Endodermal cell (in vitro differentiated cells): ENCODE data around the gene TLE3. TPM values are rescaled to one million over a fixed set of nuclear protein-coding genes. Genes with fewer than 3 reads are reported as not detected.

ENCODE experiments used
- DNase-seq: peaks from one replicate; pipeline ENCODE4 v3.0.0-alpha.2; 2017
- H3K27ac ChIP-seq: 2 replicates; pipeline ENCODE4 v1.5.1; 2013; ENCODE audit warnings: mild to moderate bottlenecking, low read depth, low read length, moderate library complexity
- H3K27me3 ChIP-seq: 2 replicates; pipeline ENCODE4 v1.6.1; 2013; ENCODE audit warnings: mild to moderate bottlenecking, low read length, moderate library complexity; ENCODE audit not compliant: insufficient read depth, control insufficient read depth, poor library complexity, severe bottlenecking
- H3K36me3 ChIP-seq: 2 replicates; pipeline ENCODE4 v1.7.0; 2013; ENCODE audit warnings: mild to moderate bottlenecking, low read length, moderate library complexity; ENCODE audit not compliant: control insufficient read depth, insufficient read depth
- H3K4me1 ChIP-seq: one replicate; pipeline ENCODE4 v1.7.0; 2013; ENCODE audit warnings: low read length; ENCODE audit not compliant: control insufficient read depth, insufficient read depth
- H3K4me3 ChIP-seq: 2 replicates; pipeline ENCODE4 v1.5.1; 2013; ENCODE audit warnings: mild to moderate bottlenecking, low read length, moderate library complexity
- H3K9ac ChIP-seq: 2 replicates; pipeline ENCODE4 v1.6.1; 2013; ENCODE audit warnings: mild to moderate bottlenecking, low read length, moderate library complexity; ENCODE audit not compliant: poor library complexity, severe bottlenecking; ENCODE audit errors: extremely low read depth
- H3K9me3 ChIP-seq: 2 replicates; pipeline ENCODE4 v1.6.1; 2013; ENCODE audit warnings: mild to moderate bottlenecking, low read length, moderate library complexity; ENCODE audit not compliant: control insufficient read depth
- H3K27ac Mint-ChIP-seq: 2 replicates; pipeline ENCODE4 v1.8.0; 2020; ENCODE audit warnings: mixed read lengths
- H3K27me3 Mint-ChIP-seq: 2 replicates; pipeline ENCODE4 v1.8.0; 2021; ENCODE audit warnings: mild to moderate bottlenecking, mixed read lengths; ENCODE audit not compliant: insufficient read depth
- H3K36me3 Mint-ChIP-seq: 2 replicates; pipeline ENCODE4 v1.8.0; 2020; ENCODE audit warnings: low read depth, mixed read lengths
- H3K4me1 Mint-ChIP-seq: 2 replicates; pipeline ENCODE4 v1.8.0; 2020; ENCODE audit warnings: mixed read lengths
- H3K4me3 Mint-ChIP-seq: 2 replicates; pipeline ENCODE4 v1.8.0; 2020; ENCODE audit warnings: mild to moderate bottlenecking, moderate library complexity, mixed read lengths
- H3K9me3 Mint-ChIP-seq: 2 replicates; pipeline ENCODE4 v1.8.0; 2020; ENCODE audit warnings: mild to moderate bottlenecking, mixed read lengths
- CTCF ChIP-seq: fragments of 200-600 bp; sonication (generic); conservative IDR thresholded peaks from 2 replicates; pipeline ENCODE4 v1.5.0; 2021; ENCODE audit warnings: antibody characterized with exemption, mild to moderate bottlenecking
- WGBS, 2 experiments: methylation state at CpG; one replicate each; pipeline versions ENCODE4 v1.1.5 to v1.1.7; 2013; ENCODE audit warnings: missing lambda C conversion rate in 2 of 2, mixed read lengths in 1 of 2; ENCODE audit not compliant: insufficient coverage in 1 of 2, insufficient read length in 1 of 2; 5-methylcytosine and 5-hydroxymethylcytosine counted together
- total RNA-seq, 2 donors: library from RNA; stranded (reverse); fragmentation: NEBNext Ultra II Directional in 1 of 2; extraction: Animal tissue kit (Norgen Biotek cat#: 25700) in 1 of 2; gene quantifications; 2 replicates in 1 of 2; 3 replicates in 1 of 2; pipeline ENCODE4 v1.2.1, GENCODE V29; 2021

TLE3 gene
- total RNA-seq, 2 donors from 2014 or later = 66.5 to 81.1 TPM

DNA sequence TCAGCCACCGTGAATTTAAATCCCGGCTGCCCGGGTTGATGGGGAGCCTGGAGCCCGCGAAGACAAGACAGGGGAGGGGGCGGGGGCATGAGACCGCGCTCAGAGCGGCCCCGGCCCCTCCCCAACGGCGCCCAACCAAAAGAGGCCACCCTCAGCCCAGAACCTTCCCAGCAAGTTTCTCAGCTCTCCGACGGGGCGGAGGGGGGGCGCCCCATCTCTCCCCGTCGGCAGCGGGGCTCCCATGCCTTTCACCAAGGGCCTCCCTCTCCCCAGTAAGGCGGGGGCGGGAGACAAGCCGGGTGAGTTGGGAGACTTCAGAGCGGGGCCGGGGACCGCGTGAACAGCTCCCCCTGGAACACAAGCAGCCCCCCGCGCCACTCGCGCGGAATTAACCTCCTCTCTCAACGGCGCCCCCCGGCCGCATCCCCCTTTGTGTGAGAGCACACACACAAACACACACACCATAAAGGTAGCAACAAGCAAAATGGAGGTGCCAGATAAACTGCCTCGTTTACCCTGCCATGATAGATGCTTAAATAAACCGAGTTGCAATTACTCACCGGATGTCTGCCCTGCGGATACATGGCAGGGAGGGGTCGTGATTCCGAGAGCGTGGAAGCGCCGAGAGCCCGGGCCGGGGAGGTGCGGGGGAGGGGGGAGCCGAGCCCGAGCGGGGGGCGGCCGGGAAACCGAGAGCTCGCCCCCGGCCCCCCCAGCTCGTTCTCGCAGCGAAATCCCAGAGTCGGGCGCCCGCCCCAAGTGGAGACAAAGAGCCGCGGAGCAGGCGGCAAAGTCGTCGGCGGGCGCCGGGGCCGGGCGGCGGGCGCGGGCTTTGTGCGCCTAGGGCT lies 1.3 kb downstream of the TLE3 start:
- TF ChIP-seq CTCF = no peak
- H3K9me3 Mint-ChIP-seq = no peaks in the 10 kb centered on the region
- H3K27ac Mint-ChIP-seq = peak overlapping the region; percentile 94
- H3K4me1 Mint-ChIP-seq = peaks cover 40% of the 10 kb centered on the region
- no peaks in the 10 kb centered on the region for H3K27me3 ChIP-seq
- H3K4me1 ChIP-seq = peaks cover 22% of the 10 kb centered on the region
- WGBS, 2 experiments = 0% methylated on average over 5 to 70 of the region's 75 CpGs
- H3K9ac ChIP-seq = peak overlapping the region; percentile 94
- peak overlapping the region; percentile 96 for H3K27ac ChIP-seq
- DNase-seq = no peak
- H3K36me3 ChIP-seq = peaks cover 16% of the 10 kb centered on the region
- H3K4me3 Mint-ChIP-seq = peak overlapping the region; percentile 97
- H3K9me3 ChIP-seq = no peaks in the 10 kb centered on the region
- H3K4me3 ChIP-seq = peak overlapping the region; percentile 81
- no peaks in the 10 kb centered on the region for H3K27me3 Mint-ChIP-seq
- H3K36me3 Mint-ChIP-seq = peaks cover 5% of the 10 kb centered on the region

DNA sequence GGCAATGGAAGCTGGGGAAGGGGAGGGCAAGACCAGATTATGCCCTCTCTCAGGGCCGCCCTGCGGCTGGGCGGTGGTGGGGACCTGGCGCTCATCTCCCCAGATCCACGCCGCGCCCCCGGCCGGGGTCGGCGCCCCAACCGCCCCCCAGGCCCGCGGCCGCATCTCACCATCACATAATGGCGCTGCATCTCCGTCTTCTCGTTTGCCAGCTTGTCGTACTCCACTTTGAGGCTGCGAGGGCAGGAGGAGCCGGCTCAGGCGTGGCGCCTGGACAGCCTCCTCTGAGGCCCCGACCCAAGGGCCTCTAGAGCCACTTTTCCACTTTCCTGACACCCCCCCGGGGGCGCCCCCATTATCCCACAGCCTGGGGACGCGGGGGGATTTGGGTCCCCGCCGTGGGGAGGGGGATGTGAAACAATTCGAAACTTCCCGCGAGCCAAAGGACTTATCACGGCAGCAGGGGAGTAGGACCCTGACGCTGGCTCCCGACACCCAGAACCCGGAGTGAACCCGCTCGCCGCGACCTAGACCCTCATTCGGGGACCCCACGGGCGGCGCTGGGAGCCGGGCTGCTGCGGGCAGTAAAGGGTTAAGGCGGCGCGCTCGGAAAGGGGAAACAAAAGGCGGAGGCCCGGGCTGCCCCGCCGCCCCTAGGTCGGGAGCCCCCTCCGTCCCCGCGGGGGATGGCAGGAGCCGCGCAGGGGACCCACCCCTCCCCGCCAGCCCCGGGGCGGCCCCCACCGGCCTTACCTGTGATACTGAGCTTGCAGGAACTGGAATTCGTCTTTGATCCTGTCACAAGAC lies 2.1 kb downstream of the TLE3 start:
- no peaks in the 10 kb centered on the region for H3K27me3 ChIP-seq
- peak overlapping the region; percentile 81 for H3K4me3 ChIP-seq
- Mint-ChIP-seq H3K27me3 (no peaks in the 10 kb centered on the region), H3K4me3 (peak overlapping the region; percentile 97), H3K36me3 (peaks cover 7% of the 10 kb centered on the region), H3K4me1 (peaks cover 48% of the 10 kb centered on the region), H3K27ac (no peak overlapping the region), H3K9me3 (no peaks in the 10 kb centered on the region)
- peak; percentile 52 for TF ChIP-seq CTCF
- H3K9me3 ChIP-seq = no peaks in the 10 kb centered on the region
- H3K9ac ChIP-seq = peak overlapping the region; percentile 94
- DNase-seq = peak; percentile 88
- peaks cover 24% of the 10 kb centered on the region for H3K36me3 ChIP-seq
- H3K27ac ChIP-seq = peak overlapping the region; percentile 96
- peaks cover 29% of the 10 kb centered on the region for H3K4me1 ChIP-seq
- WGBS, 2 experiments = 1% methylated on average over 27 to 64 of the region's 66 CpGs

GRCh38 chr15:70094690-70095311 lies 2.9 kb downstream of the TLE3 start:
- no peak for TF ChIP-seq CTCF
- peak overlapping the region; percentile 94 for H3K9ac ChIP-seq
- peaks cover 29% of the 10 kb centered on the region for H3K36me3 ChIP-seq
- Mint-ChIP-seq H3K9me3 (no peaks in the 10 kb centered on the region), H3K36me3 (peaks cover 13% of the 10 kb centered on the region), H3K27ac (peak overlapping the region; percentile 52), H3K4me3 (peak overlapping the region; percentile 97), H3K27me3 (no peaks in the 10 kb centered on the region), H3K4me1 (peaks cover 56% of the 10 kb centered on the region)
- 38 to 39% methylated on average over 3 to 8 of the region's 8 CpGs for WGBS, 2 experiments
- H3K27me3 ChIP-seq = no peaks in the 10 kb centered on the region
- no peak for DNase-seq
- no peak overlapping the region for H3K27ac ChIP-seq
- peak overlapping the region; percentile 81 for H3K4me3 ChIP-seq
- H3K9me3 ChIP-seq = no peaks in the 10 kb centered on the region
- H3K4me1 ChIP-seq = peaks cover 37% of the 10 kb centered on the region
